Forelimb muscle (tissue), 1 donor: ENCODE results near the gene CC2D1A. TPM values are rescaled to one million over a fixed set of nuclear protein-coding genes. Genes with fewer than 3 reads are reported as not detected.

ENCODE experiments used
- DNase-seq: peaks from one replicate; pipeline ENCODE4 v3.0.0-alpha.2; 2013; ENCODE audit warnings: low read depth
- polyA plus RNA-seq: library from polyadenylated mRNA; unstranded; fragments of 120-200 nt; gene quantifications from one replicate; pipeline ENCODE4 v1.2.1, GENCODE V29; 2013; ENCODE audit not compliant: insufficient read length

The CC2D1A gene
- polyA plus RNA-seq, 1 donor = 13.2 TPM

DNA sequence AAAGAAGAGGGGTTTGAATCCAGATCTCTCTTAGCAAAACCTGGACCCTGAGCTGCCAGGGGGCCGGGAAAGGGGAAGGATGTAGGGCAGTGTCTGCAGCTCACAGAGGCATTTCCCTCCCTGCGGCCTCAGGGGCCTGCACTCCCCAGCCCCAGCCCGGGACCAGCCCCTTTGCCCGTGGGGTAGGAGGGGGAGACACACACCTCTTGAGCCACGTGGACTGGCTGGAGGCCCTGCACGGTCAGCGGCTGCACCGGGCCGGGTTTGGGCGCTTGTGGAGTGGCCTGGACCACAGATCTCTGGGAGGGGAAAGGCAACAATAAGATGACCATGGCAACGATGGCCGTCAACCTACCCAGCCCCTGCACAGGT, 73.2 kb downstream of the CC2D1A start:
- no peak for DNase-seq

DNA sequence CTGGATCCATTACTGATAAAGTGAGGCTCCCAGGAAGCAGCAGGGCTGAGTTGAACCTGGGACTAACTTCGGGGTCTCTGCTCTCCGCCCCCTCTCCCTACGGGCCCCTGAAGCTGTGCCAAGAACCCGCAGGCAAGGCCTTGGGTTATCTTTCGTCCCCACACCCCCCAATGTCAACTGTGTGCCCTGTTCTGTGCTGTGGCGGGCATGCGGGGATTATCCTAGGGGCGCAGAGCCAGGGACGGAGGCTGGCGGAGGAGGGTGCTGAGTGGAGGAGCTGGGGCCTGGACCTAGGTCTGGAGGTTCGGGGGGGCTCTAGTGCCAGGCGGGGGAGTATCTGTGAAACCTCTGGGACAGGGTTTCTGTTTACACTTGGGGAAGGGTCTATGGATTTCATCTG, 73.7 kb downstream of the CC2D1A start:
- DNase-seq = no peak

DNA sequence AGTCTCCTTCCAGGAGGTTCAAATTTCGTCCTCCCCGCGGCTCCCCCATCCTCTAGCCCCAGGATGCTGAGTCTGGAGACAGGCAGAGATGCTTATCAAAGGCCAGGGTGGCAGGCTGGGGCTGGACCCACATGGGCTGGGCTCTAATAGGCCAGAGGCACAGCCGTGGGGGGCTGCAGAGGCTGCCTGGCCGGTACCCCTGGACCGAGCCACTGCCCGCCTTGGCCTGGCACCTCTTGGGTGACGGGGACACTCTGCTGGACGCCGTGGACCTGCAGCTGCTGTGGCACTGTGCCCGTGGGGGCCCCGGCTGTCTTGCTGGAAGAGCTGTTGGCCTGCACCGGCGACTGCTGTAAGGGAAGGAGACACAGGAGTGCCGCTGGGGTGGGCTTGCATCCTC, 74.3 kb downstream of the CC2D1A start:
- DNase-seq = no peak

Other genes starting within 250 kb of the CC2D1A start
- gene MRI1, start 141.7 kb upstream of the CC2D1A start, polyA plus RNA-seq = 23.4 TPM
- 115 TPM for gene C19orf53, start 131.7 kb upstream of the CC2D1A start, polyA plus RNA-seq
- 2.9 TPM for gene ZSWIM4, start 110.8 kb upstream of the CC2D1A start, polyA plus RNA-seq
- gene NANOS3, start 29.1 kb upstream of the CC2D1A start, polyA plus RNA-seq = 2.0 TPM
- gene BRME1, start 84 bp upstream of the CC2D1A start, polyA plus RNA-seq = 3.0 TPM
- 0.75 TPM for gene PODNL1, start 32.2 kb downstream of the CC2D1A start, polyA plus RNA-seq
- 20.9 TPM for gene DCAF15, start 46.3 kb downstream of the CC2D1A start, polyA plus RNA-seq
- gene RFX1, start 100.1 kb downstream of the CC2D1A start, polyA plus RNA-seq = 5.8 TPM
- gene RLN3, start 121.9 kb downstream of the CC2D1A start, polyA plus RNA-seq = not detected
- 3.0 TPM for gene IL27RA, start 125.6 kb downstream of the CC2D1A start, polyA plus RNA-seq
- 0.28 TPM for gene PALM3, start 155.9 kb downstream of the CC2D1A start, polyA plus RNA-seq
- 0.65 TPM for gene MISP3, start 166.6 kb downstream of the CC2D1A start, polyA plus RNA-seq
- gene C19orf67, start 179.6 kb downstream of the CC2D1A start, polyA plus RNA-seq = not detected
- gene SAMD1, start 184.6 kb downstream of the CC2D1A start, polyA plus RNA-seq = 45.6 TPM
- gene PRKACA, start 211.6 kb downstream of the CC2D1A start, polyA plus RNA-seq = 501 TPM
- 6.7 TPM for gene ASF1B, start 230.4 kb downstream of the CC2D1A start, polyA plus RNA-seq